ENCODE measurements around the gene SLA2.

The SLA2 gene

DNA sequence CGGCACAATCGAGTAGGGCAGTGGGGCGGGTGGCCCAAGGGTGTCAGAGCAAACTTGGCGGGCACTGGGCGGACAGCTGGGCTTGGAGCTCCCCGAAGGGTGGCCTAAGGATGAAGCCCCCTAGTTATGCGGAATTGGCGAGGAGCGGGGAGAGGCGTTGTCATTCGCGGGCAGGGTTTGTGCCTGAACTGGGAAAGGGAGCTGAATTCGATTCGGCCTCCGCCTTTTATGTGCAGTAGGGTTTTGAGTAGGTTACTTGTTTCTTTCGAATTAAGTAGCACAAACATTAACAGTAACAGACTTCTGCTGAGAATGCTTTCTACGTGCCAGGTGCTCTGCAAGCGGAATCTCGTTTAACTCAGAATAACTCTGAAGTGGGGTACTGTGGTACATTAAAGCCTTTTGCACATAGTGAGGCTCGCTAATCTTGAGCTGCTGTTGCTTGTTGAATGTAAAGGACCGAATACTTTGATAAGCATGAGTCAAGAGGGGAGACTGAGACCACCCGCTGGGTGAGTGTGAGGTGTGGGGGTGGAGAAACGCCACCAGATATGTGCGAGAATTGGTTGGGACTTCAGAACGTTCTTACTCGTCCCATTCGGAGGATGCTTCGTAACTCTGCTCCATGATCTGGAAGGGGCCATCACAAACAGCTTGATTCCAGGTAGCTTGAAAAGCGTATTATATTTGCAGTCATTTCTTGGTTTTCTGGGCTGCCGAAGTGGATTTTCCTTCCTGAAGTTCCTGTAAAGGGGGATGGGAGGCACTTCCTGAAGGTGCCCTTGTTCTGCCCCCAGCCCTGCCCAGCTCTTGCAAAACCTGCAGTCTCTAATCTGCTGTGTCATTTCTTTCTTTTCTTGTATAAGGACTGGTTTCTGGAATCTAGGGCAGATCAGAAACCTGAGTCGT lies 39.6 kb downstream of the SLA2 start:
- peak; percentile 31 for DNase-seq

DNA sequence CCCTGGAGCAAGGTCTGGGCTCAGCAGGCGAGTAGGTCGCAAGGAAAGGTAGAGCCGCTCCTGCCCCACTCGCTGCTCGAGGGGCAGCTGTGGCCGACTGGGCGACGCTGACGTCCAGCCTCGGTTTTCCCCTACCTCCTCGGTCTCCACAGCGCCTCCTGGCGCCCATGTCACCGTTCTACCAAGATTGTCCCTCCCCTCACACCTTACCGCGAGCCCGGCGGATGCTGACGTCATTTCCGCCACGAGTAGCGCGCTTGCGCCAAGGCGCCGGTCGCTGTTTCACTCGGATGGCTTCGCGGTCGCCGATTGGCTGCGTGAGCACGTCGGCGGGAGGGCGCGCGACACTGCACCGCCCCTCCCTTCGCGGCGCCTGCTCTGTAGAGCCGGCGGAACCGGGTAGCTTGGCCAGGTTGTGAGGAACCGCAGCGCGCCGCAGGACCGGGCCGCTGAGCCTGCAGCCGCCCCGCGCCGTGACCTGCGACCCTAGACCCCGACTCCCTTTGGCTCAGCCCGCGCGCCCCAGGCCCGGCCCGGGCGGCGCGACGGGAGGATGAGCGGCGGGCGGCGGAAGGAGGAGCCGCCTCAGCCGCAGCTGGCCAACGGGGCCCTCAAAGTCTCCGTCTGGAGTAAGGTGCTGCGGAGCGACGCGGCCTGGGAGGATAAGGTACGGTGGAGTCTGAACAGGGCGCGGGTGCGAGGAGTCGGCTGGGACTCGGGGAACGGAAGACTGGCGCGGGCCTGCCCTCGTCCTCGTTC lies 40.4 kb downstream of the SLA2 start, which contains the start of gene RAB5IF:
Gene RAB5IF, plus strand, starts transcription at position 381 of the 759 bp plus-strand sequence. Its CDS starts 173 bp downstream, at position 554.
- DNase-seq, result peak; percentile 98

DNA sequence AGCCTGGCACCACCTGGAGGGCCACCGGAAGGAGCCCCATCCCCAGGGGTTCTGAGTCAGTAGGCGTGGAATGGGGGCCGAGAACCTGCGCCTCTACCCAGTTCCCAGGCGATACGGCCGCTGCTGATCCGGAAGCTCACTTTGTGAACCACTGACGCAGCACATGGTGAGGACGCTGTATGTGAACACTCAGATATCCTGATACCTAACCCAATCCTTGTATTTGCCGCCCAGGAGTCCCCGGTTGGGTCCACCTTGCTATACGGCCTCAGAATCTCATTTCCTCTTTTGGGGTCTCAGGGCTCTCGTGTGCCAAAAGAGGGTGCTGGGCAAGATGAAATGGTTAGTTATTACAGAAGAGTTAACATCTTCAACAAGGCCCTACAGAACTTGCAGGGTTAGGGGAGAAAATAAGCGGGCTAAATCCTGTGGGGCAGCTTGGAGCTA lies 41.0 kb downstream of the SLA2 start:
- DNase-seq, result no peak

DNA sequence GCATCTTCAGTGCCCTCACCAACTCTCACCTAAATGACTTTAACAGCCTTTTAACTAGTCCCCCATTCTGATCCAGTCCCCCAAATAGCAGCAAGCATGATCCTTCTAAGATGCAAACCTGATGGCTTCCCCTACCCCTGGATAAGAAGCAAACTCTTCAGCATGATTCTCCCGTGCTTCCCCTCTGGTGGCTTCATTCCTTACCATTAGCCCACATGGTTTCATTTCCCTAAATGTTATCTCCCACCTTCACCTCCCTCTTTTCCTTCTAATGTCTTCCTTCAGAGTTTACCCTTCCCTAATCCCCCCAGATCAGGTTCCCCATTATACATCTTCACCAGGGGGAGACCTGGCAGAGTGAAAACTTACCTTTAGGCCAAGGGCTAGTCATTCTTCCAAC lies 44.5 kb downstream of the SLA2 start:
- DNase-seq, result no peak

DNA sequence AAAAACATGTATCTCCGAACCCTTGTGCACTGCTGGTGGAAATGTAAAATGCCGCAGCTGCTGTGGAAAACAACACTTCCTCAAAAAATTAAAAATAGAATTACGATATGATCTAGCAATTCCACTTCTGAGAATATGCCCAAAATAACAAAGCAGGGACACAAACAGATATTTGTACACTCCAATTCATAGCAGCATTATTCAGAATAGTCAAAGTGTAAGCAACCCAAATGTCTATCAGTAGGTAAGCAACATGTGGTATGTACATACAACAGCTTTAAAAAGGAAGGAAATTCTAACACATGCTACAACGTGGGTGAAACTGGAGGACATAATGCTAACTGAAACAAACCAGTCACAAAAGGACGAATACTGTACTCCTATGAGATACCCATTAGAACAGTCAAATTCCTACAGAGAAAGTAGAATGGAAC lies 46.1 kb downstream of the SLA2 start:
- no peak for DNase-seq

DNA sequence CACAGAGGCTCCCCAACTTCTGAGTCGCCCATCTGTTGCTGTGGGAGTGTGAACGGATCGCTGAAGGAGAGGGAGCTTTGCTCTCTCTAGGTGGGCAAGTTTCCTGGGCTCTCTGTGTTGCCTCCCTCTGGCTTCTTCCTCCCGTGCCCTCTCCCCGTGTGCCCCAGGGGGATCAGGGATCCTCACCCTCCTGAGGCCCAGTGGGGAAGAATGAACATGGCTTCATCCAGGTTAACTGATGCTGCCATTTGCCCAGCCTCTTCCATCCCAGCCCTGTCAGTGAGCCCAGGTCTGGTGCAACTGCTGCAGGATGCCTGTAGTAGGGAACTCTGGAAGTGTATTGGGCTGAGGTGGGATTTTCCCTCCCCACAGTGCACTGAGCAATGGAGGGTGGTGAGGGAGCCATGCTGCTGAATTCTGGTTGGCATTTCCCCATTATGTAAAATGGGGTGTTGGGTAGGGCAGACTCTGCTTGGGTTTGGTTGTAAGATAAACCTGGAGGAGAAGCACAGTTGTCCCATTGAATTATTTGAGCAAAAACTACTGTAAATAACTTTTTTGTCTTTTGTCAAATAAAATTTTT lies 52.6 kb downstream of the SLA2 start:
- no peak for DNase-seq

DNA sequence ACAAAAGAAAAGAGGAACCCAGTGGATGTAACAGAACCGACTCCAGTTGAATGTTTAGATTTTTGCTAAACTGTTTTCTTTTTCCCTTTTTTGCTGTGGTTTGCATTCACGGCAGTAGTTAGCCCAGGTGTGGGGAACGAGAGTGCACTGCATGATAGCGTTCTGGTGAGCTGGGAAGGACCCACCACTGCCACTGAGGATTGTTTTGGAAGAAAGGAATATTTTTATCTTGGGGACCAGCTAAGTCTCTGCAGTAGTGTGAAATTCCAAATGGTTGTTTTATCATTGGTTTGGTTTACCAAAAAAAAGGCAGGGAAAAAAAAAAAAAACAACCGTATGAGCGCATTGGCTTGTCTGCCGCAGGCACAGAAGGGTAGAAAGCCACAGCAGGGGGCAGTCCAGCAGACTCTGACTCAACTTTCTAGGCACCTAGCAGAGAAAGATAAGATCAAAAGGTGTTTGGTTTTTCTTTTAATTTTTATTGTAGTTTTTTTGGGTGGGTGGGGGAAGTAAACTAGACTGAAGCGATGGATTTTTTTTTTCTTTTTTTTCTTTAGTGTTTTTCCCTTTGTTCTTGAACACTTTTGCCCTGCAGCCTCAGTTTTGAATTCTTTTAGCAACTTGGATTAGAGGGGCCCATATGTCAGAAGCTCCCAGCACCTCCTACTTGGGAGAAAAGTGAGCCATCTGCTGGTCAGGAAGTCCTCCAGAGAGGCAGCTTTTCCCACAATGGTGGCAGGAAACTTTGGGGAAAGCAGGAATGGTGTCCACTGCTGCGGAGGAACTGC lies 53.9 kb downstream of the SLA2 start:
- DNase-seq, result peak; percentile 49

DNA sequence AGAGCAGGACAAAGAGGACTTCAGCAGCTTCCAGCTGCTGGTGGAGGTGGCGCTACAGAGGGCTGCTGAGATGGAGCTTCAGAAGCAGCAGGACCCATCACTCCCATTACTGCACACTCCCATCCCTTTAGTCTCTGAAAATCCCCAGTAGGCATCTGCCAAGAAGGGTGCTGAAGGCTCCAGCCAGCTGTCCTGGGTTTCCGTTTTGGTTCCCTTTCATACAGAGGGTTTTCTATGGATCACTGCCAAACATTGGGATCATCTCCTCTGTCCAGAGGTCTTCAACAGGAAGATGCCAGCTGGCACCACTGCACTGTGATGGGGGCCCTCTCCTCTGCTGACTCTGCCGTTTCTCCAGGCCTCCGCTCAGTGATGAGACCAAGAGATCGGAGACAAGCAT lies 54.7 kb downstream of the SLA2 start:
- no peak for DNase-seq

DNA sequence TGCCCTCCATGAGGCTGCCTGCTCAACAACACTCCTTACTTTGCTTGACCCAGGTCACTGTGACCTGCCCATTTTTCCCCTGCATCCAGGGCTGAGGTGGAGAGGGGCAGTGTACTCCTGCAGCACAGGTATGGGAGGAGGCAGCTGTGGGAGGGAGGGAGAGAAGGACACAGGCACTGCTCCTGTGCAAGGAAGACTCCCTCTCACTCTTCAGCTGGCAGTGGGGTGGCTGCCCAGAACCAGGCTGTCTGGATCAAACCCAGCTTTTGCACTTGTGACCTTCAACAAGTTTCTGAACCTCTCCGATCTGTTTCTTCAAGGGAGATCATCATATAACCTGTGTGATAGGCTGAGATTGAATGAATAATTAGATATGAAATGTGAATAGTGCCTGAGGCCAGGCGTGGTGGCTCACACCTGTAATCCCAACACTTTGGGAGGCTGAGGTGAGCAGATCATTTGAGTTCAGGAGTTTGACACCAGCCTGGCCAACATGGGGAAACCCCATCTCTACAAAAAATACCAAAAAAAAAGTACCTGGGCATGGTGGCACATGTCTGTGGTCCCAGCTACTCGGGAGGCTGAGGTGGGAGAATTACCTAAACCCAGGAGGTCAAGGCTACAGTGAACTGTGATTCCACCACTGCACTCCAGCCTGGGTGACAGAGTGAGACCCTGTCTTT lies 58.5 kb downstream of the SLA2 start:
- DNase-seq, result no peak

DNA sequence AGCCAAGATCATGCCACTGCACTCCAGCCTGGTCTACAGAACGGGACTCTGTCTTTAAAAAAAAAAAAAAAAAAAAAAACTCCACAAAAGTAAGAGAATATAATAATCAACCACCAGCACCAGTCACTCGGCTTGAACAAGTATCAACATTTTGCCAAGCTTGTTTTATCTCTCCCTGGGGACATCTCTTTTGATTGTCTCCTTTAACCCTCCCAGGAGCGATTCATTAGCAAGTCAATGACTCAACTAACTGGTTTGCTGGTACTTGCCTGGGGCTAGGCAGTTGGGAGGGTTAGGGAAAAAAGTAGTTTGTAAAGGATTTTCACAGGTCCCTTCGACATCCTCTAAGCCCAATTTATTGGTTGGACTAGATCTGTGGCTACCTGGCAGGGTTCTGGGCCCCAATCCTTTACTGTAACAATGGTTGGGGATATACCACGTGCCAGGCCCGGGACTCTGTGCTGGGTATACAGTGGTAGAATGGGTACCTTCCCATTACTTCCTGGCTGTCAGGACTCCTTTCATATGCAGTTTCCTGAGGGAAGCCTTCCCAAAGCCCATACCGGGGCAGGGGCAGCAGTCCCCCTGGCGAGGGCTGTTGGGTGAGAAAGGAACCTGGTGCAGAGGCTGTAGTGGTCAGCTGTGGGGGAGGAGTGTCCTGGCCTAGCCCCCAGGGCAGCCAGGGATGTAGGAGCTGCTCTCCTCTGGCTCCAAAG lies 60.4 kb downstream of the SLA2 start:
- peak; percentile 92 for DNase-seq

DNA sequence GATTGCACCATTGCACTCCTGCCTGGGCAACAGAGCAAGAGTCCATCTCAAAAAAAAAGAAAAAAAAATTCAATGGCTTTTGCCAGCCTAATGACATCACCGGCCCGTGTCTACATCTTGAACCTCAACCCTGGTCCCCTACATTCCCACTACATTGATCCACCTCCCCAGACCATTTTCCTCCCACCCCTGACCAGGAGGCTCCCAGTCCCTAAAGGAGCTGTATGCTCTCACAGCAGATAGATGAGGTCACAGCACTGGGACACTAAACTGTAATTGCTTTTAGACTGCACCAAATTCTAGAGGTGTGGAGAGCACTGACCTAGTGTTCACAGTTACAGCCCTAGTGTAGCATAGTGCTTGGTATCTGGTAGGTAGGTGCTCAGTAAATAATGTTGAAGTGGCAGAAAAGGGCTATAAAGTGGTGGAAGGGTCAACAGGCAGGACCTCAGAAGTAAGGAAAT lies 61.9 kb downstream of the SLA2 start:
- DNase-seq, result no peak

DNA sequence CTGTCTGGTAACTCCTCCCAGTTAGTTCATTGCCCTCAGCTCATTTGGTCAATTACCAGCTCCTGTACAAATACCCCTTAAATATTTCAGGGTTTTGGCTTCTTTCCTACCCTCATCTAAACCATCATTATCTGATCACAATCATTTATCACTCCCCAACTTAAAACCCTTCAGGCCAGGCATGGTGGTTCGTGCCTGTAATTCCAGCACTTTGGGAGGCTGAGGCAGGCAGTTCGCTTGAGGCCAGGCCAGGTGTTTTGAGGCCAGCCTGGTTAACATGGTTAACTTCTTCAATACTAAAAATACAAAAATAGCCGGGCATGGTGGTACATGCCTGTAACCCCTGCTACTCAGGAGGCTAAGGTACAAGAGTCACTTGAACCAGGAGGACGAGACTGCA lies 63.2 kb downstream of the SLA2 start:
- no peak for DNase-seq

DNA sequence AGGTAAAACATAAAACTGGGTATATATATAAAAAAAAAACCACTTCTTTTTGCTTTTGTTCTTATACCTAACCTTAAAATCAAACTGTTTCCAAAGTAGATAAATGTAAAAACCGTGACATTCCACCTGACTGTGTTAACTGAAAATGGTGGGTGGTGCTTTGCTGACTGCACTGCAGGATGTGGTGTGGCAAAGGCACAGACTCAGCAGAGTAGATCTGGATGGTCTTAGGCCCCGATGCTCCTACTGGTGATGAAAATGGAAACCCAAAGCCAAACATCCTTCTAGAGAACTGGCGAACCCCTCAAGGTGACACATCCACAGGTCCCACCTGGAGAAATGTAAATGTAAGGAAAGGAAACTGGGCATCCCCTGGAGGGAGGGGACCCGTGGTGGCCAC lies 63.7 kb downstream of the SLA2 start:
- DNase-seq, result no peak

DNA sequence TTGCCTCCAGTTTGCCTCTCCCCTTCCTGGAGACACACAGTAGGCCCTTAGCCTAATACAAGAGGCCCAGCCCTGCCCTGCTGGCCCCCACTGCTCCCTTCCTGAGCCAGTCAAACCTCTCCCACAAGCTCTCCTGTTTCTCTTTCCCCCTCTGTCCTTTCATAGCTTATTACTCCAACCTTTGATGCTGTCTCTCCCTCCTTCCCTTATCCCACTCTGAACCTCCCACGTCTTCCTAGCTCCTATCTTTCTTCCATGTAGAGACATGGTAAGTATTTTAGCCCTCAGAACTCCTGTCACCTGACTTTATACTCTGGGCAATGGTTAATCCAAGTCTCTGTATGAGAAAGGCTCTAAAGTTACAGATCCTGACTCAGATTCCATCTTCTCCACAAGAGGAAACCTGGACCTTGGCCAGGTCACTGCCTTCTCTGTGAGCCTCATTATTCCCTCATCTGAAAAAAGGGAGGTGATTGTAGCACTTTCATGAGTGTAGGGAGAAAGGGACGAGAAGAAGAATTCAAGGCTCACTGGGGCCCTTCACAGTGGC lies 65.9 kb downstream of the SLA2 start:
- peak; percentile 34 for DNase-seq

DNA sequence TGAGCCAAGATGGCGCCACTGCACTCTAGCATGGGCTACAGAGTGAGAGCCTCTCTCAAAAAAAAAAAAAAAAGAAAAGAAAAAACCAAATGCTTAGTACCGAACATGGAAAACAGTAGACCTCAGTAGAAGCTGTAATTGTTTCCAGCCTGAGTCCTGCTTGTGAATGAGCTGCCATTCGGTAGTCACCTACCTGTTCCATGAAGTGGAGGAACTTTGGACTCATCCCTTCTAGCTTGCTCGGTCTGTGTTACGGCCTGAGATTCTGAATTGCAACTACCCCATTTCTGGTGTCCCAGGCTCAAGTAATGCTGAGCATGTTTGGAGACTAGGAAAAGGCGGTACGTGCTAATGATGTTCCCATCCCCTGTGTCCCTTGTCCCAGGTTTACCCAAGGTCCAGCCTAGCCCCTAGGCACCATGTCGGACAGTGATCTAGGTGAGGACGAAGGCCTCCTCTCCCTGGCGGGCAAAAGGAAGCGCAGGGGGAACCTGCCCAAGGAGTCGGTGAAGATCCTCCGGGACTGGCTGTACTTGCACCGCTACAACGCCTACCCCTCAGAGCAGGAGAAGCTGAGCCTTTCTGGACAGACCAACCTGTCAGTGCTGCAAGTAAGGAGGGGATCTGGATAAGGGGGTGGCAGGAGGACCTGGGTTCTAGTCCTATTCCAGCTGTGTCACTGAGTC lies 67.5 kb downstream of the SLA2 start:
- no peak for DNase-seq

DNA sequence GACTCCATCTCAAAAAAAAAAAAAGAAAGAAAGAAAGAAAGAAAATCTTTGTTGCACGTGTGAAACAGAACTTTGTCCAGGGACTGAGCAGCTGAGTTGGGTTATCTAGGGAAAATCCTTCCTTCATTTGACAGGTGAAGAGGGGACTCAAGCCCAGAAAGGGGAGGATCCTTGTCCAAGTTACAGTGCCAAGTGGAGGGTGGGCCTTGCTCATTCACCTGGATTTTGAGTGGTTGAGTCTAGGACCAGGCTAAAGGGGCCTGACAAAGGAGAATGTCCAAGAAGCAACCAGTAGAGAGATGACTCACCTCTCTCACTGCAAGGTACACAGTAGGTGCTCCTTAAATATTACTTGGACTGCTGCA lies 69.9 kb downstream of the SLA2 start:
- no peak for DNase-seq

DNA sequence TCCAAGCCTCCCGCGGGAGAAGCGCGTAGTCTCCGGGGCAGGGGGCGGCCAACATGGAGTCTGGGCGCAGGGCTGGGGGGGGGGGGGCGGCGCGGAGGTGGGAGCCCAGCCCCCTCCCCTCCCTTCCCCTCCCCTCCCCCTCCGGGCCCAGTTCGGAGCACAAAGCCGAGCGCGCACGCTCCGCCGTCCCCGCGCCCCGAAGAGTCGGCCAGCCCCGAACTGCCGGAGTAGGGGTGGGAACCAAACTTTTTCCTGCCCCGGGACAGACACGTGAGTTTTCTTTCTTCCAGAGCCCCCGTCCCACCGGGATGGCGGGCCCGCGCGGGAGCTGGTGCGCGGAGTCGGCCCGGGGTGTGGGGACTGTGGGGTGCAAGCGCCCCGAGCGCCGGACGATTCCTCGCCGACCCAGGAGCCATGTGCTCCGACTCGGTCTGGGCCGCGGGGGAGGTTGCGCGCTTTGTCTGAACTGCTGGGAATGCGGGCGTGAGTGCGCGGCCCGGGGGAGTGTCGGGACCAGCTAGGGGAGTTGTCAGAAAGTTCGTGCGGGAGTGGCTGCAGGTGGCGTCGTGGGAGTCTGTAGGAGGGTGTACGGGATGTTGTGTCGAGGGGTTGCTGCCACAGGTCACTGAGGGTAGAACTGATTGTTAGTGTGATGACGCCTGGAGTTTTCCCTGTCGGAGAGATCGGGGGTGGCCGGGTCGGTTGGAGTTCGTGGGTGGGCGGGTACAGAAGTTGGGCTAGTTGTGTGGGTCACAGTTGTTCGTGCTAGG lies 71.4 kb downstream of the SLA2 start:
- peak; percentile 62 for DNase-seq

DNA sequence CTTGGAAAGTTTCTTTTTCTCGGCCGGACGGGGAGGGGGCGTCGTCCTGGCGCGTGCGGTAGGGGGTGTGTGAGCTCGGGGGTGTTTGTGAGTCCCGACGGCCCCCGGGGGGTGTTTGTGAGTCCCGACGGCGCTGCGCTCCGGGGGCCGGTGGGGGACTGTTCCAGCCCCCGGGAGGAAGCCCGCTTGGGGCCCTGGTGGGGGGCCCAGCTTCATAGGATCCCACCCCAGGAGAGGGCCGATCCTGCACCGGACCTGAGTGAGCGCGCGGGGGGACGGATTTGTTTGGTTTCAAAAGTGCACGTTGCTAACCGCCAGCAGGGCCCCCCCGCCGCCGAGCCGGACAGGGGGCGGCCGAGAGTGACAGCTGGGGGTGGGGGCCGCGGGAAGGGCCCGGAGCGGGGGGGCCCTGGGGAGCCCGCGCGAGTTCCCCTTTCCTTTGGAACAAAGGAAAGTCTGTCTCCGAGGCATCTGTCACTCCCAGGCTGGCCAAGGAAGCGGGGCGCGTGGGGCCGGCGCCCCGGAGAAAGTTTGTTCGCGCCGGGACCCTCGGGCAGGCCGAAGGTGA lies 72.1 kb downstream of the SLA2 start:
- peak; percentile 28 for DNase-seq

DNA sequence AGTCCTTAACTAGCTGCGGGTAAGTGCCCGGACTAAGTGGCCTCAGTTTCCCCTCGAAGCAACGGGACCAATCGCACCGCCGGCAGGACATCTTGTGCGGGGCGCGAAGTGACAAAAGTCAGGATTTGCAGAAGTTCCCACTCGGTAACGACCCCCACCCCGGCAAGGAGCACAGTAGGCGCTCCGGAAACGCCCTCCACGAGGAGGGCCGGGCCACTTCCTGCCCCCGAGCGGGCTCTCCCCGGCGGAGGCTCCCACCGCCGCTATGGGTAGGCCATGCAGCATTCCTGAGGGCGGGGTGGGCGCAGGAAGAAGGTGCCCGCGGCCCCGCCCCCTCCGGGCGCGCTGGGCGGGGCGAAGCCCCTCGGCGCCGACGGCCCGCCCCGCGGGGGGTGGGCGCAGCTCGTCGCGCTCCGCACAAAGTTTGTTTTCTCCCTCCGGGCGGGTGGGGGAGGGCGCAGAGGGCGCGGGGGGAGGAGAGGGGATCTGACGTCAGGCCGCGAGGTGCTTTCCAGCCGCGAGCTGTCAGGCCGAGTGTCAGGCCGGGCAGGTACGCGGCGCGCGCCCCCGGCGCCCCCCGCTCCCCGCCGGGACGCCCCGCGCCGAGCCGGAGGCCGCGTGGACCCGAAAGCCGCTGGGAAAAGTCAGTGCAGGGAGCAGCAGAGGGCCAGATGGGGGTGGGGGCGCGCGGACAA lies 72.7 kb downstream of the SLA2 start, which contains the start of gene TGIF2:
Gene TGIF2, plus strand, starts transcription at position 495 of the 695 bp plus-strand sequence. CDS start 5,178 bp downstream, outside the sequence.
- peak; percentile 94 for DNase-seq
